NCI-H2196 treated with DMSO at 0.1 percent for 48 hours (cell line): ENCODE results near the gene ZCCHC24.

Experiments used
- DNase-seq: peaks from one replicate; lab custom pipeline; 2025; ENCODE audit not compliant: unreplicated experiment; lab: John Stamatoyannopoulos, UW

ZCCHC24 gene

GRCh38 chr10:79472951-79473350 lies 27.5 kb upstream of the ZCCHC24 start:
- no peak for DNase-seq

- no peak for DNase-seq
Measured at GRCh38 chr10:79472449-79472848, 27.0 kb upstream of the ZCCHC24 start.

GRCh38 chr10:79471776-79472175 lies 26.4 kb upstream of the ZCCHC24 start:
- DNase-seq, result no peak

- DNase-seq, result no peak
Measured at GRCh38 chr10:79470096-79470495, 24.7 kb upstream of the ZCCHC24 start.

- DNase-seq, result no peak
Measured at GRCh38 chr10:79468841-79469585, 23.6 kb upstream of the ZCCHC24 start.

GRCh38 chr10:79468015-79468560 lies 22.7 kb upstream of the ZCCHC24 start:
- DNase-seq, result no peak

- no peak for DNase-seq
Measured at GRCh38 chr10:79465341-79465740, 19.9 kb upstream of the ZCCHC24 start.

- DNase-seq, result no peak
Measured at GRCh38 chr10:79463578-79464496, 18.4 kb upstream of the ZCCHC24 start.

- no peak for DNase-seq
Measured at GRCh38 chr10:79460687-79461086, 15.3 kb upstream of the ZCCHC24 start.

GRCh38 chr10:79459243-79459642 lies 13.8 kb upstream of the ZCCHC24 start:
- DNase-seq, result no peak

GRCh38 chr10:79458483-79458882 lies 13.1 kb upstream of the ZCCHC24 start:
- no peak for DNase-seq

- DNase-seq, result no peak
Measured at GRCh38 chr10:79457256-79457785, 11.9 kb upstream of the ZCCHC24 start.

GRCh38 chr10:79454259-79454658 lies 8.8 kb upstream of the ZCCHC24 start:
- no peak for DNase-seq

- no peak for DNase-seq
Measured at GRCh38 chr10:79453392-79453791, 8.0 kb upstream of the ZCCHC24 start.

- DNase-seq, result no peak
Measured at GRCh38 chr10:79452174-79452611, 6.8 kb upstream of the ZCCHC24 start.

GRCh38 chr10:79451046-79451699 lies 5.7 kb upstream of the ZCCHC24 start:
- no peak for DNase-seq

- DNase-seq, result no peak
Measured at GRCh38 chr10:79449181-79450146, 4.0 kb upstream of the ZCCHC24 start.

GRCh38 chr10:79448732-79449049 lies 3.3 kb upstream of the ZCCHC24 start:
- no peak for DNase-seq

- DNase-seq, result no peak
Measured at GRCh38 chr10:79447911-79448731, 2.7 kb upstream of the ZCCHC24 start.
